SIG-M5 treated with dmso at 0.1 percent for 504 hours (cell line): ENCODE results near the gene PPFIBP2.
A peak's percentile ranks its signal among the peaks of the same experiment; 100 is the strongest.

Experiments used
- DNase-seq: peaks from one replicate; lab custom pipeline; 2025; ENCODE audit not compliant: unreplicated experiment; lab: John Stamatoyannopoulos, UW

The PPFIBP2 gene

GRCh38 chr11:7513234-7514098 lies at the start of gene PPFIBP2:
Gene PPFIBP2, plus strand, starts transcription at chr11:7513999. Its CDS starts 35,477 bp downstream, at chr11:7549476.
- peak; percentile 70 for DNase-seq

- DNase-seq = no peak
Observed at GRCh38 chr11:7467652-7468051, 46.1 kb upstream of the PPFIBP2 start.

- no peak for DNase-seq
Observed at GRCh38 chr11:7469351-7469865, 44.4 kb upstream of the PPFIBP2 start.

GRCh38 chr11:7471071-7471470 lies 42.7 kb upstream of the PPFIBP2 start:
- DNase-seq = no peak

- no peak for DNase-seq
Observed at GRCh38 chr11:7473717-7474116, 40.1 kb upstream of the PPFIBP2 start.

GRCh38 chr11:7480113-7480512 lies 33.7 kb upstream of the PPFIBP2 start:
- DNase-seq = no peak

- no peak for DNase-seq
Observed at GRCh38 chr11:7484131-7484530, 29.7 kb upstream of the PPFIBP2 start.

- DNase-seq = no peak
Observed at GRCh38 chr11:7484645-7485044, 29.2 kb upstream of the PPFIBP2 start.

GRCh38 chr11:7485186-7486097 lies 28.4 kb upstream of the PPFIBP2 start, which contains the start of gene OLFML1:
Gene OLFML1, plus strand, starts transcription at chr11:7485506. Its CDS starts 370 bp downstream, at chr11:7485876.
- DNase-seq = no peak

GRCh38 chr11:7486098-7486780 lies 27.6 kb upstream of the PPFIBP2 start:
- no peak for DNase-seq

GRCh38 chr11:7486781-7487140 lies 27.0 kb upstream of the PPFIBP2 start:
- no peak for DNase-seq

GRCh38 chr11:7487360-7487759 lies 26.4 kb upstream of the PPFIBP2 start:
- no peak for DNase-seq

- no peak for DNase-seq
Observed at GRCh38 chr11:7488681-7489080, 25.1 kb upstream of the PPFIBP2 start.

GRCh38 chr11:7489376-7489775 lies 24.4 kb upstream of the PPFIBP2 start:
- DNase-seq = peak; percentile 11

- DNase-seq = no peak
Observed at GRCh38 chr11:7490054-7490453, 23.7 kb upstream of the PPFIBP2 start.

- DNase-seq = no peak
Observed at GRCh38 chr11:7490535-7490934, 23.3 kb upstream of the PPFIBP2 start.

GRCh38 chr11:7492253-7492652 lies 21.5 kb upstream of the PPFIBP2 start:
- DNase-seq = no peak

- DNase-seq = no peak
Observed at GRCh38 chr11:7493670-7494069, 20.1 kb upstream of the PPFIBP2 start.

GRCh38 chr11:7494086-7494745 lies 19.6 kb upstream of the PPFIBP2 start:
- DNase-seq = no peak

GRCh38 chr11:7495882-7496551 lies 17.8 kb upstream of the PPFIBP2 start:
- peak; percentile 80 for DNase-seq
